Naive thymus-derived CD4-positive, alpha-beta T cell (primary cell): ENCODE measurements around the gene MAPKAP1. TPM values are rescaled to one million over a fixed set of nuclear protein-coding genes. Genes with fewer than 3 reads are reported as not detected.
A peak's percentile ranks its signal among the peaks of the same experiment; 100 is the strongest.

Experiments used
- ATAC-seq: fragments of 150-1000 bp; cut with Tn5 transposase; 2 replicates; pipeline ENCODE4 v1.10.0; 2021; ENCODE audit warnings: mild to moderate bottlenecking, moderate library complexity
- CTCF ChIA-PET: fragments of 350-600 bp; sonication (Branson Sonifier 250); formaldehyde crosslinking; loops from one replicate; lab custom pipeline; 2021; ENCODE audit warnings: antibody characterized with exemption; lab: Charles Lee
- POLR2A ChIA-PET: fragments of 350-600 bp; sonication (Branson Sonifier 250); formaldehyde crosslinking; loops from one replicate; lab custom pipeline; 2021; ENCODE audit warnings: antibody characterized with exemption, inconsistent platforms; lab: Charles Lee
- DNase-seq, 9 donors: peaks; one replicate each; pipeline versions ENCODE4 v3.0.0 to v3.0.0-alpha.2; 2020 to 2022; ENCODE audit warnings: mixed read lengths in 1 of 9
- H3K27ac ChIP-seq: one replicate; pipeline ENCODE4 v1.7.0; 2013; ENCODE audit warnings: mild to moderate bottlenecking, low read depth, low read length, moderate library complexity
- H3K27me3 ChIP-seq, 2 donors: one replicate each; pipeline ENCODE4 v1.7.0; 2013; ENCODE audit warnings: low read length in 2 of 2, mild to moderate bottlenecking in 2 of 2, moderate library complexity in 2 of 2; ENCODE audit not compliant: control insufficient read depth in 2 of 2, insufficient read depth in 2 of 2
- H3K36me3 ChIP-seq, 3 experiments: 1 replicate in 2 of 3; 2 replicates in 1 of 3; pipeline ENCODE4 v1.7.0; 2013; ENCODE audit warnings: low read length in 3 of 3, mild to moderate bottlenecking in 3 of 3, moderate library complexity in 1 of 3; ENCODE audit not compliant: insufficient read depth in 3 of 3, control insufficient read depth in 2 of 3
- H3K4me1 ChIP-seq, 2 donors: one replicate each; pipeline ENCODE4 v1.7.0; 2013; ENCODE audit warnings: low read length in 2 of 2, mild to moderate bottlenecking in 2 of 2, moderate library complexity in 1 of 2; ENCODE audit not compliant: control insufficient read depth in 2 of 2, insufficient read depth in 2 of 2
- H3K4me3 ChIP-seq: 2 replicates; pipeline ENCODE4 v1.7.0; 2013; ENCODE audit warnings: mild to moderate bottlenecking, low read length
- H3K9me3 ChIP-seq, 3 experiments: 1 replicate in 2 of 3; 2 replicates in 1 of 3; pipeline ENCODE4 v1.7.0; 2013; ENCODE audit warnings: low read length in 3 of 3; ENCODE audit not compliant: control insufficient read depth in 2 of 3
- H3K27ac Mint-ChIP-seq, 9 donors: one replicate each; pipeline ENCODE4 v1.8.0; 2020 to 2022; ENCODE audit warnings: mixed read lengths in 9 of 9, mild to moderate bottlenecking in 8 of 9, moderate library complexity in 5 of 9, inconsistent platforms in 2 of 9
- H3K27me3 Mint-ChIP-seq, 5 donors: one replicate each; pipeline ENCODE4 v1.8.0; 2021 to 2022; ENCODE audit warnings: mixed read lengths in 5 of 5, mild to moderate bottlenecking in 1 of 5
- H3K36me3 Mint-ChIP-seq, 5 donors: one replicate each; pipeline ENCODE4 v1.8.0; 2020 to 2022; ENCODE audit warnings: mixed read lengths in 5 of 5, mild to moderate bottlenecking in 3 of 5, inconsistent platforms in 1 of 5
- H3K4me1 Mint-ChIP-seq, 7 donors: one replicate each; pipeline ENCODE4 v1.8.0; 2020 to 2022; ENCODE audit warnings: mixed read lengths in 7 of 7, mild to moderate bottlenecking in 3 of 7, inconsistent platforms in 1 of 7
- H3K4me3 Mint-ChIP-seq, 10 donors: one replicate each; pipeline ENCODE4 v1.8.0; 2020 to 2022; ENCODE audit warnings: mild to moderate bottlenecking in 10 of 10, mixed read lengths in 10 of 10, moderate library complexity in 6 of 10, inconsistent platforms in 2 of 10
- H3K9me3 Mint-ChIP-seq, 11 donors: one replicate each; pipeline ENCODE4 v1.8.0; 2020 to 2022; ENCODE audit warnings: mixed read lengths in 11 of 11, mild to moderate bottlenecking in 4 of 11, inconsistent platforms in 1 of 11, moderate library complexity in 1 of 11
- intact Hi-C, 2 donors: fragments of 100-400 bp; cut with micrococcal nuclease; formaldehyde crosslinking; loops; one replicate each; pipeline ENCODE4 v1.15.1; 2023
- polyA plus RNA-seq, 2 donors: library from polyadenylated mRNA; unstranded; fragments of 300-500 nt; fragmentation: Illumina TruSeq; gene quantifications; one replicate each; pipeline ENCODE4 v1.2.3, GENCODE V29; 2021
- total RNA-seq, 6 experiments: library from RNA in 5 of 6; stranded (reverse) in 5 of 6; gene quantifications; 1 replicate in 5 of 6; 2 replicates in 1 of 6; pipeline ENCODE4 v1.2.3 and lab custom pipeline; 2021 to 2026

MAPKAP1 gene
- total and polyA plus RNA-seq, 7 experiments from 2014 or later: 41.3 to 73.6 (median 55.8) TPM

DNA sequence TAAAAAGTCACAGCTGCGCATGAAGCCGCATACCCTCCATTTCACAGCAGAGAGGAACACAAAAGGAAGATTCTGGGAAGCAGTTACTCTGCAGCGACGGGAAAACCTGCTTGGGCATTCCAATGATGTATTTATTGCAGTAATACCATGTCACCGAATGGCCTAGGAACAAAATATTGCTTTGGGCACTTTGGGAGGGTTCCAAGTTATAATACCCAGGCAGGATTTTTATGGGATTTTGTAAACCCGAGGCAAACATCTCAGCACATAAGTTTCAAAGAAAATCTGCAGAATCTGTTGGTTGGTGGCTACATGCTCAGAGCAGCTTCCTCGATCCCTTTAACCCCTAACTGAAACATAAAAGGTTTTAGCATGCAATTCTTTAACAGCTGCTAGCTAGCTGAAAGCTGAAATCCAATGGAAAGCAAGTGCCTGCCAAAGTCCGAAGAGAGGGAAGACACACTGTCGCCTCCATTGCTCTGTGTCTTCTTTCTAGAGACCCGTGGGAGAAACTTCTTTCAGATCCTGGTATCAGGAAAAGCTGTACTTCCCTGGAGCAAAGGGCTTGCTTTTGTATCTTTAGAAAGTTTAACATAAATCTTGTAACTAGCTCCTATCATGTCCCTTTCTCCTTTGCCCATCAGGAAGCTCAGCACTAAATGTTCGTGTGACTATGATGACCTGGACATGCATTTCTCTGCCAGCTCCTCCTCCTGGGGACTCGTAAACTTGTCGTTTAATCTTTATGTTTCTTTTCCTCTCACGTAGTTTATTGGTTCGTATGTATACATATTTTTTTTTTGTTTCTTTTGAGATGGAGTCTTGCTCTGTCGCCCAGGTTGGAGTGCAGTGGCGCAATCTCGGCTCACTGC is 195.0 kb downstream of the MAPKAP1 start:
- H3K4me1 Mint-ChIP-seq: peaks cover 0 to 15% (median 3%) of the 10 kb centered on the region in 7 donors
- Histone ChIP-seq H3K27ac (no peak overlapping the region), H3K27me3 (no peaks in the 10 kb centered on the region), H3K36me3 (peaks cover 0 to 7% (median 0%) of the 10 kb centered on the region in 3 experiments), H3K4me3 (no peak overlapping the region), H3K4me1 (no peaks in the 10 kb centered on the region), H3K9me3 (no peaks in the 10 kb centered on the region)
- peaks cover 0 to 1% (median 0%) of the 10 kb centered on the region in 11 donors for H3K9me3 Mint-ChIP-seq
- ATAC-seq (no peak), DNase-seq (no peak)
- no peaks in the 10 kb centered on the region for H3K27me3 Mint-ChIP-seq
- CTCF ChIA-PET: no interaction called here
- no peak overlapping the region for H3K4me3 Mint-ChIP-seq
- intact Hi-C loops: no loop called here
- peaks cover 4 to 30% (median 9%) of the 10 kb centered on the region in 5 donors for H3K36me3 Mint-ChIP-seq
- H3K27ac Mint-ChIP-seq: no peak overlapping the region
- POLR2A ChIA-PET: interaction anchor here (0.7 kb wide), 1 partner anchor 30 kb away, joined by 3 read pairs; no protein-coding TSS in a partner anchor

- Mint-ChIP-seq H3K27me3 (no peaks in the 10 kb centered on the region), H3K9me3 (peaks cover 0 to 1% (median 0%) of the 10 kb centered on the region in 11 donors), H3K4me3 (no peak overlapping the region), H3K36me3 (peaks cover under 1 to 30% (median 11%) of the 10 kb centered on the region in 5 donors), H3K27ac (peak overlapping the region in 1 of 9 donors; percentile 12), H3K4me1 (peaks cover 0 to 14% (median 0%) of the 10 kb centered on the region in 7 donors)
- peaks cover 0 to 14% (median 0%) of the 10 kb centered on the region in 3 experiments for H3K36me3 ChIP-seq
- H3K4me1 ChIP-seq: no peaks in the 10 kb centered on the region
- H3K27ac ChIP-seq: no peak overlapping the region
- DNase-seq (no peak), ATAC-seq (no peak)
- intact Hi-C loops: no loop called here
- no peaks in the 10 kb centered on the region for H3K9me3 ChIP-seq
- ChIA-PET POLR2A (no interaction called here), CTCF (no interaction called here)
- no peak overlapping the region for H3K4me3 ChIP-seq
- H3K27me3 ChIP-seq: no peaks in the 10 kb centered on the region
These were observed 196.0 kb downstream of the MAPKAP1 start for GRCh38 chr9:125510980-125511379.

- Histone ChIP-seq H3K4me1 (no peaks in the 10 kb centered on the region), H3K27me3 (no peaks in the 10 kb centered on the region), H3K4me3 (no peak overlapping the region), H3K9me3 (no peaks in the 10 kb centered on the region), H3K36me3 (peaks cover 0 to 16% (median 0%) of the 10 kb centered on the region in 3 experiments), H3K27ac (no peak overlapping the region)
- Mint-ChIP-seq H3K9me3 (peaks cover 0 to 1% (median 0%) of the 10 kb centered on the region in 11 donors), H3K4me1 (peaks cover 0 to 20% (median 0%) of the 10 kb centered on the region in 7 donors), H3K27me3 (no peaks in the 10 kb centered on the region), H3K27ac (peak overlapping the region in 1 of 9 donors; percentile 36), H3K4me3 (no peak overlapping the region), H3K36me3 (peaks cover 6 to 36% (median 27%) of the 10 kb centered on the region in 5 donors)
- CTCF ChIA-PET: no interaction called here
- no peak for ATAC-seq
- POLR2A ChIA-PET: no interaction called here
- no peak for DNase-seq
- intact Hi-C loops: no loop called here
These were observed 197.5 kb downstream of the MAPKAP1 start for GRCh38 chr9:125509476-125509875.

GRCh38 chr9:125508249-125508648 is 198.8 kb downstream of the MAPKAP1 start:
- ChIA-PET CTCF (no interaction called here), POLR2A (no interaction called here)
- Mint-ChIP-seq H3K36me3 (peaks cover 7 to 37% (median 25%) of the 10 kb centered on the region in 5 donors), H3K4me1 (peaks cover 0 to 10% (median 0%) of the 10 kb centered on the region in 7 donors), H3K27me3 (no peaks in the 10 kb centered on the region), H3K4me3 (no peak overlapping the region), H3K9me3 (peaks cover 0 to 1% (median 0%) of the 10 kb centered on the region in 11 donors), H3K27ac (no peak overlapping the region)
- Histone ChIP-seq H3K27me3 (no peaks in the 10 kb centered on the region), H3K27ac (no peak overlapping the region), H3K36me3 (peaks cover 0 to 12% (median 0%) of the 10 kb centered on the region in 3 experiments), H3K9me3 (no peaks in the 10 kb centered on the region), H3K4me3 (no peak overlapping the region), H3K4me1 (no peaks in the 10 kb centered on the region)
- ATAC-seq (no peak), DNase-seq (no peak)
- intact Hi-C loops: no loop called here

DNA sequence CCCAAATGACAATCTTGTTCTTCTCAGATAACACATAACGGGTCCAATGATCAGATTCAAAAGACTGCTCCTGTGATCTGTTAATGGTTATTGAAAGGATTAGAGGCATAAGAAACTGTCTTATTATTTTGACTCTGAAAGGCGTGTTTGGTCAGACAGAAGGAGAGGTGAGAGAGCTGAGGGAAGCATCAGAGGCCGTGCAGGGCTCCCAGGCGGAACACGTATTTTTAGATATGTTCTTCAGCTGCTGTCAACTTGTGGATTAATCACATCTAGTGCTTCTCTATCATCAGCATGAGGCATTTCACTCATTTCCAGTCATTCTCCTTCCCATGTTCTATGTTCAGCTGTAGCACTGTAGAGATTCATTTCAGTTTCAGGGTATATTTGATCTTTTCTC is 199.8 kb downstream of the MAPKAP1 start:
- H3K9me3 ChIP-seq: no peaks in the 10 kb centered on the region
- intact Hi-C loops: no loop called here
- H3K27ac Mint-ChIP-seq: no peak overlapping the region
- no peak overlapping the region for H3K27ac ChIP-seq
- no peaks in the 10 kb centered on the region for H3K27me3 Mint-ChIP-seq
- DNase-seq: no peak
- H3K4me1 ChIP-seq: no peaks in the 10 kb centered on the region
- H3K27me3 ChIP-seq: no peaks in the 10 kb centered on the region
- H3K4me3 ChIP-seq: no peak overlapping the region
- no peak for ATAC-seq
- H3K4me1 Mint-ChIP-seq: peaks cover 0 to 8% (median 0%) of the 10 kb centered on the region in 7 donors
- H3K9me3 Mint-ChIP-seq: peaks cover 0 to 1% (median 0%) of the 10 kb centered on the region in 11 donors
- H3K36me3 Mint-ChIP-seq: peaks cover 9 to 43% (median 33%) of the 10 kb centered on the region in 5 donors
- H3K36me3 ChIP-seq: peaks cover 0 to 15% (median 0%) of the 10 kb centered on the region in 3 experiments
- CTCF ChIA-PET: no interaction called here
- no peak overlapping the region for H3K4me3 Mint-ChIP-seq
- POLR2A ChIA-PET: no interaction called here

GRCh38 chr9:125505988-125506438 is 201.0 kb downstream of the MAPKAP1 start:
- Mint-ChIP-seq H3K4me3 (no peak overlapping the region), H3K27ac (no peak overlapping the region), H3K36me3 (peaks cover 9 to 48% (median 34%) of the 10 kb centered on the region in 5 donors), H3K4me1 (peaks cover 0 to 8% (median 0%) of the 10 kb centered on the region in 7 donors), H3K27me3 (no peaks in the 10 kb centered on the region), H3K9me3 (peaks cover 0 to under 1% (median 0%) of the 10 kb centered on the region in 11 donors)
- no peak for ATAC-seq
- intact Hi-C loops: no loop called here
- no peak for DNase-seq
- CTCF ChIA-PET: no interaction called here
- no peaks in the 10 kb centered on the region for H3K27me3 ChIP-seq
- POLR2A ChIA-PET: no interaction called here
- peaks cover 0 to 15% (median 0%) of the 10 kb centered on the region in 3 experiments for H3K36me3 ChIP-seq
- H3K4me1 ChIP-seq: no peaks in the 10 kb centered on the region
- no peak overlapping the region for H3K4me3 ChIP-seq
- H3K27ac ChIP-seq: no peak overlapping the region
- H3K9me3 ChIP-seq: no peaks in the 10 kb centered on the region
